HS-27A (cell line): ENCODE results near the gene SNRNP200.
A peak's percentile ranks its signal among the peaks of the same experiment; 100 is the strongest.
"Not testable (repeated sequence)": the region's sequence is repeated elsewhere in the genome, so short reads cannot be mapped to it uniquely, and the experiment has no call there.

Experiments
- DNase-seq: peaks from one replicate; pipeline ENCODE4 v3.0.0-alpha.2; 2012; ENCODE audit warnings: low read depth, missing footprints

SNRNP200 gene

DNA sequence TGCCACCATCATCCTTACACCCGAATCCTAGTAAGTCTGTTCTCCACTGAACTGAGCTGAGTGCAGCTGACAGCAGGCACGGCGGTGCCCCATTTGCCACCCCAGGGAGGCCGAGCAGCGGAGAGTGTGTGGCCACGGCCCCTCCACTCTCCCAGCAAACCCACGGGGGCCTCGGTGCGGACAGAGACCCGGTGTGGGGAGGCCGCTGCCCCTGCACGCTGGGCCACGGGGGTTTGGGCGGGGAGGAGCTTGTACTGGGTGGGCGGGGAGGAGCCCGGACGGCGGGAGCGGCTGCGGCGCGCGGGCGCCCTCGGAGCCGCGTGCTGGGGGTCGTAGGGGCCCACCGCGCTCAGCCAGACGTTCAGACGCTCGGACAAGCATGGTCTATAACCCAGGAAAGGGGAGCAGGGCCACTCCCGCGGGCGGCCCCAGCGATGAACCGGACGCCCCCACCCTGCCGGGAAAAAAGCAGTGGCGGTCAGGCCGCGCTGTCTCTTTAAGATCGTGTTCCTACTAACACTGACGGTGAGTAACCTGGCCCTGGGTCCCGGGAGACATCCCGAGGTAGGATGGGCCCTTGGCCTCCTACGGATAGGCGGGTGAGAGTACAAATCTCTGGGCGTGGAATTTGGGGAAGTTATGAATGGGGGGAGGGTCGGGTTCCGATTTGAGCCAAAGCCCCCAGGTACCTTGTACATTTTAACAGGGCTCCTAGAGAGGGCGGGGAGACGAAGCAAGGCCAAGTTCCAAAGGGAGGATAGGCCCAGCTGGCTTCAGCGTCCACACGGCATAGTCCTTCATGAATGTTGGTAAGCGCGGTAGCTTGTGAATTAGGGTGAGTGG, 19.9 kb upstream of the SNRNP200 start, which contains the start of gene ITPRIPL1:
TSS of gene ITPRIPL1 (plus strand) at position 277 of the 843 bp plus-strand sequence. CDS start at position 800, 523 bp downstream.
- DNase-seq = no peak

- DNase-seq = no peak
These were observed 19.3 kb upstream of the SNRNP200 start for GRCh38 chr2:96324721-96325040.

GRCh38 chr2:96323849-96324248, 18.5 kb upstream of the SNRNP200 start:
- DNase-seq = no peak

DNA sequence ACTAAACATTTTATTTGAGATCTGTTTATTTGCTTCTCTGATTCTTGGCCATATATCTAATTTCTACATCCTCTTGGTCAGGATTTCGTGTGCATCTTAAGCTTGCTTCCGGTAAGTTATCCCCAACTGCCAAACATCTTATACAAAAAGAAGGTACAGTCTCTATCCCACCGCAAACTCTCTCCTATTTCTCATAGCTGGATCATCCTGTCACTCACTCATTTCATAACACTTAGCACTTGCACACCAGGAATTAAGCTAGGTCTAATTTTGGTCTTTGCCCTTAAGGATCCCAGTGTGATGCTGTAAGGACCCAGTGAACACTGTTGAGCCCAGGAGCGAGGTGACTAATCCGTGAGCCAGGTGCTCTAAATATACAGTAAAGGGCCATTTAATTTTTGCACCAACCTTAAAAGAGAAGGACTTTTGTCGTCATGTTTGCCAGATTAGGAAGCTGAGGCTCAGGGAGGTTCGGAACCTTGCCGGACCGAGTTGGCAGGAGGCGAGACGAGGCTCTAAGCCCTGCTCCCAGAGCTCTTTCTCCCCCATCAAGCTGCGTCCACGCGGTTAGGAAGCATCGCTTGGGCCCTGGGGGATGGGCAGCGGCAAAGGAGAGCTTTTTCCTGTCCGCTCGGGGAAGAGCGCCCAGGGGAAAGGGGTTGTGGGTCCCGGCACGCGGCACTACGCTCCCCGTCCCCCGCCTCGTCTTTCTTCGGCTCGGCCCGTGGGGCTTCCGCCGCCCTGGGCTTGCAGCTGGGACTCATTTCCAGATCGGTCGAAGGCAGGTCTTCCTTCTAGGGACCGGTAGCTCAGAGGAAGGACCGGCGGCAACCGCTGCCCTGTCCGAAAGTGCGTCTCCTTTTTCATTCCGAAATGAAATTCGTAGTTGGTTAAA, 15.6 kb upstream of the SNRNP200 start:
- DNase-seq = no peak

GRCh38 chr2:96320326-96320725, 15.0 kb upstream of the SNRNP200 start:
- DNase-seq = no peak

- DNase-seq = no peak
These were observed 14.1 kb upstream of the SNRNP200 start for GRCh38 chr2:96319396-96319795.

- DNase-seq = no peak
These were observed 13.4 kb upstream of the SNRNP200 start for GRCh38 chr2:96318723-96319122.

DNA sequence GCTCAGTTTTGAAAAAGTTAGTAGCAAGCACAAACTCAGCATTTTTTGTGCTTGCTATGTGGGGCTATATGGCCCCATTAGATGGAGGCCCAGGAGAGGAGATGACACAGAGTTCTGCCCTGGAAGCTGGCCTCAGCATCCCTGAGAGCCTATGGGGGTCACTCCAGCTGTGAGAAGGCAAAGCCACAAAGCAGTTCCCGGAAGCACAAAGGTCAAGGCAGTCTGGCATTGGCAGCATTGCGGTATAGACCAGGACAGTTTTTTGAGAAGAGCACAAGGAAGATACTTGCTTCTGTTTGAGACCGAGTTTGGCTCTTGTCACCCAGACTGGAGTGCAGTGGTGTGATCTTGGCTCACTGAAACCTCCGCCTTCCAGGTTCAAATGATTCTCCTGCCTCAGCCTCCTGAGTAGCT, 12.2 kb upstream of the SNRNP200 start:
- no peak for DNase-seq

GRCh38 chr2:96316999-96317398, 11.7 kb upstream of the SNRNP200 start:
- DNase-seq = no peak

GRCh38 chr2:96315400-96316071, 10.2 kb upstream of the SNRNP200 start:
- peak; percentile 43 for DNase-seq

- no peak for DNase-seq
These were observed 9.7 kb upstream of the SNRNP200 start for GRCh38 chr2:96315005-96315399.

DNA sequence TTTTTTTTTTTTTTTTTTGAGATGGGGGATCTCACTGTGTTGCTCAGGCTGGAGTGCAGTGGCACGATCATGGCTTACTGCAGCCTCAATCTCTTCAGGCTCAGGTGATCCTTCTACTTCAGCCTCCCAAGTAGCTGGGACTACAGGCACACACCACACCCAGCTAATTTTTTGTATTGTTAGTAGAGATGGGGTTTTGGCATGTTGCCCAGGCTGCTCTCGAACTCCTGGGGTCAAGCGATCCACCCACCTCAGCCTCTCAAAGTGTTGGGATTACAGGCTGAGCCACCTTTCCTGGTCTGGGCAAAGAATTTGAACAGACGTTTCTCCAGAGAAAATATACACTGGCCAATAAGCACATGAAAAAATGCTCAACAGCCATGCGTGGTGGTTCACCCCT, 2.9 kb upstream of the SNRNP200 start:
- DNase-seq = no peak

DNA sequence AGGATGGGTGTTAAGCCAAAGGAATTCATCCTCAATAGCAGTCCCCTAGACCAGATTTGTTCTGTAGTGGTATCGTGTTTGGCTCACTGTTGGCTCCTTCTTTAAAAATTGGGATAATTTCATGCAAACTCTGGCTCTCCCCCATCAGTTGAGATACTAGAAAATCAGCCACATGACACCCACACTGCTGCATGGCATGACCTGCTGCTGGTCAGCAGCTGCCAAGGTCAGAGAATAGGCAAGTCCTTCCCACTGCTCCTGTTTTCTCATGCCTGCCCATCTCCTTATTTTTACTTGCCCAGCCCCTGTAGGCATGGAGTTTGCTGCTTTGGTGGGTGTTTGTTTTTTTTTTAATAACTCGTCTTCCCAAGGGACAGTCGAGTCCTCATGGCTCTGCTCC, 1.0 kb upstream of the SNRNP200 start:
- DNase-seq = no peak

GRCh38 chr2:96305979-96306308, 598 bp upstream of the SNRNP200 start:
- no peak for DNase-seq

DNA sequence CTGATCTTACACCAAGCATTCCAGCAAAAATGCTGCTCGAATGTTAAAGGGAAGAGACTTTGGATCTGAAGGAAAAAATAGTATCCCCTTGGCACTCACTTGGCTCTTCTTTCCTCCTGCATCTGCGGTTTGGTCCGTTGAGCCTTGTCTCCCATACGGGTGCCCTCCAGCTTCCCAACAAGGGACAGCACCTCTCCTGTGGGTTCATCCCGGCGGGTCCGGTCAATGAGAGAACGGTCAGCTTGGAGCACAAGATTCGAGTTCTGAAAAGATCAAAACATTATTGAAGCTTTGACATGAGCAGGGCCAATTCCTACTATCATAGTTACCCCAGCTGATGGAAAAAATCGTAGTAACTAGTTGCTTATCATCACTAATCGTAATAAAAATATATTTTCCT, 740 bp downstream of the SNRNP200 start:
- no peak for DNase-seq

DNA sequence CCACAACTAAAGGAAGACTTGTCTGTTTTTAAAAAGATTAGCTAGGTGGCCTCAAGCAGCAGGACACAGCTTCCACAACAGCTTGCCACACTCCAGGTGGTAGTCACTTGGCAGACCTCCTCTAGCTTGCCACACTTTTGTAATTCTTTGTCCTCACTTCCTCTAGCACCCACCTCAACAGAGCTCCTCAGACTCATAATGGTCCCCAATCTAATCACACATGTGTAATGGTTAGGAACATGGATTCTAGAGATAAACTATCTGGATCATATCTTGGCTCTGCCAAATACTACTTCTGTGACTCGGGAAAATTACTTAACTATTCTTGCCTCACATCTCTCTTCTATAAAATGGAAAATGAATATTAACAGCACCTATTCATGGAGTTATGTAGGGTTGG, 3.5 kb downstream of the SNRNP200 start:
- DNase-seq = no peak

GRCh38 chr2:96296925-96297324, 8.4 kb downstream of the SNRNP200 start:
- no peak for DNase-seq

DNA sequence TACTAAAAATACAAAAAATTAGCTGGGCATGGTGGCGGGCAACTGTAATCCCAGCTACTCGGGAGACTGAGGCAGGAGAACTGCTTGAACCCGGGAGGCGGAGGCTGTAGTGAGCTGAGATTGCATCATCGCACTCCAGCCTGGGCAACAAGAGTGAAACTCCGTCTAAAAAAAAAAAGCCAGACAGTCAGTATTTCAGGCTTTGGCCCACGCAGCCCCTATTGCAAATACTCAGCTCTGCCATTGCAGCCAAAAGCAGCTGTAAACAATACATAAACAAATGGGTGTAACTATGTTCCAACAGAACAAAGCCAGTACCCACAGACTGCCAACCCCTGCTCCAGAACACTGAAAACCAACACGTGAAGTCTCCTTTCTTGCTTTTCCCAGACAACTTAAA, 11.1 kb downstream of the SNRNP200 start:
- DNase-seq = not testable (repeated sequence)

DNA sequence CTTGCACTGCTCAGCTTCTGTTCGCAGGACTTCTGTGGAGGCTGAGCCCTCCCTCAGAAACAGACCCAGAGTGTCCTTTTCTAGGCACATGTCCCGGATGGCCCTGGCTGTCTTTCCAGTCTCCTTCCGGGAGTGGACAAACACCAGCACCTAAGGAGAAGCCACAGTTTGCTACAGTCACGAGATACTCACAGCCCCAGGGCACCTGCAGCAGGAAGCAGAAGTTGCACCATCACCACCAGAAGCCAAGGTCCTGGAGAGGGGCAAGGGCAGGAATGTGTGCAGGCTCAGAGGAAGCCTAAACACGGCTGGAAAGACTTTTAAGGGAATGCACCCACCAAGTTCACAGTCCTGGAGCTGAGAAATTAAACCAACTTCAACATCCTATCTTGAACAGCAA, 13.6 kb downstream of the SNRNP200 start:
- no peak for DNase-seq

GRCh38 chr2:96287273-96287856, 18.0 kb downstream of the SNRNP200 start:
- DNase-seq = no peak

- DNase-seq = no peak
These were observed 28.4 kb downstream of the SNRNP200 start for GRCh38 chr2:96276787-96277499.
